ENCODE results near the gene PTPRS.

Gene PTPRS

DNA sequence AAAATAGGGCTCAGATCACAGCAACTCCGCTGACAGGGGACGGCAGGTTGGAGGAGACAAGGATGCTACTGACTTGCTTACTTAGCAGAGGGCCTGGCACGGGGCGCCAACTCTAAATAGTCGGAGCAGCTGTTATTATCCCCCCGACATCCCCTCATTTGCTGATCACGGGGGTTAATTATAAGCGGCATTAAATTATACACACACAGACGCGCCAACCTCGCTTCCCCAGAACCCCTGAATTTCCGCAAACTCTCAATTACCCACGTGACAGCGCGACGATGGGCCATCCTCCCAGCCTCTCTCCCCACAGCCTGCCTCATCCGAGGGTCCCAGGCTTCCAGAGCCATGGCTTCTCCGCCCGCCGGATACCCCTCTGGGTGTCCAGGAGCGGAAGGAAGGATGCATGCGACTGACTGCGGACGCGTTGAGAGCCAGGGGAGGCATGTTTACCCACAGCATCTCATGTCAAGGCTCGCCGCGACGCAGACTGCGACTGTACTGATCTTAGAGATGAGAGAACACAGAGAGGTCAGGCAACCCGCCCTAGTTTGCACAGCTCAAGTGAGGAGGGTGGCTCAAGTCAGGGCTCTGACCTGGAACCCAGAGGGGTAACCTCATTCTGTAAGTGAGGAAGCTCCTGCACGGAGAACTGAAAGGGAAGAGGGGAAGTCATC is 5.7 kb downstream of the PTPRS start:
- no peak overlapping the region for H3K4me3 ChIP-seq (ENCODE audit: low read depth, low read length)
- DNase-seq (ENCODE audit: low read depth, low spot score): no peak
- in situ Hi-C loops (cut with HindIII; ENCODE audit: low sequenced_read_pairs): no loop called here
- TF ChIP-seq, protein P1, sequence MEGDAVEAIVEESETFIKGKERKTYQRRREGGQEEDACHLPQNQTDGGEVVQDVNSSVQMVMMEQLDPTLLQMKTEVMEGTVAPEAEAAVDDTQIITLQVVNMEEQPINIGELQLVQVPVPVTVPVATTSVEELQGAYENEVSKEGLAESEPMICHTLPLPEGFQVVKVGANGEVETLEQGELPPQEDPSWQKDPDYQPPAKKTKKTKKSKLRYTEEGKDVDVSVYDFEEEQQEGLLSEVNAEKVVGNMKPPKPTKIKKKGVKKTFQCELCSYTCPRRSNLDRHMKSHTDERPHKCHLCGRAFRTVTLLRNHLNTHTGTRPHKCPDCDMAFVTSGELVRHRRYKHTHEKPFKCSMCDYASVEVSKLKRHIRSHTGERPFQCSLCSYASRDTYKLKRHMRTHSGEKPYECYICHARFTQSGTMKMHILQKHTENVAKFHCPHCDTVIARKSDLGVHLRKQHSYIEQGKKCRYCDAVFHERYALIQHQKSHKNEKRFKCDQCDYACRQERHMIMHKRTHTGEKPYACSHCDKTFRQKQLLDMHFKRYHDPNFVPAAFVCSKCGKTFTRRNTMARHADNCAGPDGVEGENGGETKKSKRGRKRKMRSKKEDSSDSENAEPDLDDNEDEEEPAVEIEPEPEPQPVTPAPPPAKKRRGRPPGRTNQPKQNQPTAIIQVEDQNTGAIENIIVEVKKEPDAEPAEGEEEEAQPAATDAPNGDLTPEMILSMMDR (IDR thresholded peaks at IDR 0.05; ENCODE audit: low read depth, low read length): no peak

DNA sequence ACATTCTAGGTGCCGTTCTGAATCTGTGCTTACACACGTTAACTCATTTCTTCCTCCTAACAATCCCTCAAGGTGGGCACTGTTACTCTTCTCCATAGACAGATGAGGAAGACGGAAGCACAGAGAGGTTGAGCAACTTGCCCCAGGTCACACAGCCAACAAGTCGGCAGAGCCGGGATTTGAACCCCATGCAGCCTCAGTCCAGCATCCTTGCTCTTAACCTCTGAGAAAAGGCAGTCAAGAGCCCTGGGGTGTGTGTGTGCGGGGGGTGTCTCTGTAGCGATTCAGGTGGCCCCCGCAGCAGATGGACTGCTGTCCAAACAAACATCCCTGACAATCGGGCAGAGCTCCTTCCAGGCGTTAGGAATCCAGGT is 6.3 kb downstream of the PTPRS start:
- TF ChIP-seq, protein P1 (IDR thresholded peaks at IDR 0.05; ENCODE audit: low read depth, low read length): no peak
- no peak for DNase-seq (ENCODE audit: low read depth, low spot score)
- no peak overlapping the region for H3K4me3 ChIP-seq (ENCODE audit: low read depth, low read length)
- in situ Hi-C loops (cut with HindIII; ENCODE audit: low sequenced_read_pairs): no loop called here

DNA sequence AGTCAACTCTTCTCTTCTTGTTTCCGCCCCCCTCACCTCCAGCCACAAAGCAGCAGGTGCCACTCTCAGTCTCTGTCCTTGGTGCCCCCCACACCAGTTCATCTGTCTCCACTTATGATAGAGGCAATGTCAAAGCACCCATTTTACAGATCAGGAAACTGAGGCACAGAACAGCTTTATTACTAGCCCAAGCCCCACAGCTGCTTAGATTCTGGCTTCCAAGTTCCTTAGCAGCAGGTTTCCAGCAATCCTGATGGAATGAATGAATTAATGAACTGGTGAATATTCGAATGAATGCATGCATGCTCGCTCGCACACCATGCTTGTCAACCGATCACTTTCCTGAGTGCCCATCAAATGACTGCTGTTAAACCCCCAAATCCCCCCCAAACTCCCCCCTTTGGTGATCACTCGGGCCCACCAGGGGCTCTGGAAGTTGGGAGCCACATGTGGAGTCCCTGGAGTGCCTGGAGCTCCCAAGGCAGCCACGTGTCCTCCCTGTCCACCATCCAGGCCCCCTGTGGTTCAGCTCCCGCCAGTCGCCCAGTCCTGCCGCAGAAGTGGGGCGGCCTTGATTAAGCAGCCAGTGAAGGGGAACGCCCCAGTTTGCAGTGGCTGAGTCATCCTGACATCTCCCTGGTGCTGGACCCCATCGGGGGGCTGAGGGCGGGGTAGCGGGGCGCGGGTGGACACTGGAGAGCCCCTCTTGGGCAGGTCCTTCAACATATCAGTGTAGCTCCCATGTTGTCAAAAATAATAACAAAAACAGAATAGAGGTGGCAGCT is 6.8 kb downstream of the PTPRS start:
- H3K4me3 ChIP-seq (ENCODE audit: low read depth, low read length): no peak overlapping the region
- no peak for DNase-seq (ENCODE audit: low read depth, low spot score)
- TF ChIP-seq, protein P1 (IDR thresholded peaks at IDR 0.05; ENCODE audit: low read depth, low read length): no peak
- in situ Hi-C loops (cut with HindIII; ENCODE audit: low sequenced_read_pairs): no loop called here

DNA sequence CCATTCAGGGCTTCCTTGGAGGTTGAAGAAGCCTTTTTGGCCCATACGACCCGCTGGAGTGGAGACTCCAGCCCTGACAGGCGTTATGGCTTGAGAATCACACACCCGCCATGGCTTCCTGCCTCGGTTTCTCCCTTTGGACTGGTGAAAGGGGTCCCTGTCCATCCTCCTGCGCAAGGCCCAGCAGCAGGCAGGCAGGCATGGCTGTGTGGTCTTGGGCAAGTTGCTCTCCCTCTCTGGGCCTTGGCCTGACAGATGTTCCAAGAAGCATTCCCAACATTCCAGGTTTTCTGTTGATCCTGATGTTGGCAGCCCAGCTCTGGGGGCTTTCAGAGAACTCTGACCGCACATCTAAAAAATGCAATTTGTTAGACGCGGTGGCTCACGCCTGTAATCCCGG is 8.1 kb downstream of the PTPRS start:
- H3K4me3 ChIP-seq (ENCODE audit: low read depth, low read length): no peak overlapping the region
- TF ChIP-seq, protein P1 (IDR thresholded peaks at IDR 0.05; ENCODE audit: low read depth, low read length): no peak
- DNase-seq (ENCODE audit: low read depth, low spot score): no peak
- in situ Hi-C loops (cut with HindIII; ENCODE audit: low sequenced_read_pairs): no loop called here

DNA sequence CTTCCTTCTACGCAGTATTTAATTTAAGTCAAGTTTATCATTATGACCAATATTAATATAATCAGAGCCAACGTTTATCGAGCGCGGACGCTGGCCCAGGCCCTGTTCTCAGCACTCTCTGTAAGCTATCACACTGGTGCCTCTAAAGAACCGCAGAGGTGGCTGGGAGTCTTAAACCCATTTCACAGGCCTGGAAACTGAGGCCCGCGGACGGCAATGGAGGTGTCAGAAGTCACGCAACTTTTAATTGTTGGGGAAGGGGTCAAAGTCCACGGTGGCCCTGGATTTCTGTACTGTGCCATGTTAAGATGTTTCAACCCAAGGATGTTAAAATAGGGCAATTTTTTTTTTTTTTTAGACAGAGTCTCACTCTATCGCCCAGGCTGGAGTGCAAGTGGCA is 8.8 kb downstream of the PTPRS start:
- in situ Hi-C loops (cut with HindIII; ENCODE audit: low sequenced_read_pairs): no loop called here
- no peak overlapping the region for H3K4me3 ChIP-seq (ENCODE audit: low read depth, low read length)
- TF ChIP-seq, protein P1 (IDR thresholded peaks at IDR 0.05; ENCODE audit: low read depth, low read length): no peak
- no peak for DNase-seq (ENCODE audit: low read depth, low spot score)

DNA sequence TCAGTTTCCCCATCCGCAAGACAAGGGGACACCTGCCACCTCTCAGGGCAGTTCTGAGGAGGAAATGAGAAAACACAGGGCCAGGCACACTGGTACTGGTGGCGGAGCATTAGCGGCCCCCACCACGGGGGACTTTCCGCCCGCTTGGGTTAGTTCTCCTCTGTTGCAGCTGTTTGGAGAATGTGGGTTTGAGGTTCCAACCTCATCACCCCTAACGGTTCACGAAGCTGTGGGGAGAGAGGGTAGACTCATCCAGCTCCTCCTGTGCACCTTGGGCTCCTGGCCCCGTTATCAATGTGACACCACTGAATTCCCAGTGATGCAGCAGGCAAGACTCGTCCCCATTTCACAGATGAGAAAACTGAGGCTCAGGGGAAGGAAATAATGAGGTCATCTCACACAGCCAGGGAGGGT is 10.3 kb downstream of the PTPRS start:
- DNase-seq (ENCODE audit: low read depth, low spot score): no peak
- in situ Hi-C loops (cut with HindIII; ENCODE audit: low sequenced_read_pairs): no loop called here
- TF ChIP-seq, protein P1 (IDR thresholded peaks at IDR 0.05; ENCODE audit: low read depth, low read length): no peak
- H3K4me3 ChIP-seq (ENCODE audit: low read depth, low read length): no peak overlapping the region

Measured in astrocyte of the spinal cord (primary cell).